MV-4-11 (cell line): Measurements from ENCODE around the gene HEXB.
"Not testable (repeated sequence)": the region's sequence is repeated elsewhere in the genome, so short reads cannot be mapped to it uniquely, and the experiment has no call there.

ENCODE experiments used
- DNase-seq: peaks from one replicate; lab custom pipeline; 2025; lab: John Stamatoyannopoulos, UW

The HEXB gene

DNA sequence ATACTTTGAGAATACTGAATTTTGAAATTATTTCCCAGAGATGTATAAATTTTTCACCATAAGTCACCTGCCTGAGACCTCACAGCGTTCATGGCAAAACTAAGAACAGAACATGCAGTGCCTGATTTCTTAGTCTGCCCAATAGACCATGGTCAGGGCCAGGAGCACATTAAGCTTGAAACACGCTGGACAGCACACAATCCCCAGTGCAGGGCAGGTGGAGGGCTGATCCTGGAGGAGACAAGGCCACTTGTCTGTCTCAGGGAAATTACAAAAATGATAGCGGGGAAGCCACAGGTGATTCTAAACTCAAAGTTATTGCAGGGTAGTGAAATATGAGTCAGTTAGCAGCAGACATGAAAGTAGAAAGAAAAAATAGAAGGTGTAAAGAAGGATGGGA, 25.9 kb upstream of the HEXB start:
- DNase-seq: no peak

- DNase-seq: no peak
These were observed 24.9 kb upstream of the HEXB start for GRCh38 chr5:74660140-74660539.

DNA sequence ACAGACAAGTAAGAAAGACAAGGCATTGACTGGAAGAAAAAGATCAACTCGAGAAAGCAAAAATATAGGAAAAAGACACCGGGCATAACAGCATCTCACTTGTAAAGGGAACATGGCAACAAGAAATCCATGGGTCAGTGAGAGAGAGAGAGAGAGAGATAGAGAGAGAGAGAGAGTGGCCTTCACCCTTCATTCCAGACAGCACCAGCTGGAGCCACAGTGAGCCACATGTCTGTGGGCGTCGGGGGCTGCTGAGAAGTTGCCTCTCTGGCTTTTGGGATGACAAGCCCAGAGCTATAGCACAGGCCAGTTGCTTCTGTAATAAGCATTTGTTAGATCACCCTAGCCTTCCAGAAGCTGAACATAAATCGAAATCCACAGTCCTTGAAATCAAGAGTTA, 24.2 kb upstream of the HEXB start:
- DNase-seq: no peak

DNA sequence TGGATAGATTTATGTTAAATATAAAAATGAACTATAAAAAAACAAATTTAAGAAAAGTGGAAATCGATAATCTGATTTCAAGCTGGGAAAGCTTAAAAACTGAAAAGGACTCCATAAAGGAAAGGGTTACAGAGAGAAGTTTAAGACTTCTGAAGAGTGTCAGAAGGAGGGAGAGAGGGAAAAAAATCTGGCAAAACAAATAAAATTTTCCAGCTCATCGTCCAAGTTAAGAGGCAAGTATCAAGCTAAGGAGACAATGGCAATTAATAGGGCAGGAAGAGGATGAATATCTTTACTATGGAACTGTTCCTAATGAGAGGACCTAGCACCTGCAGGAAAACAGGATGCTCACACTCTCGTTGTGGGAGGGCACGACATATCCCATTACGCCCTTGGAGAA, 20.5 kb upstream of the HEXB start:
- DNase-seq: no peak

GRCh38 chr5:74665273-74665672, 19.8 kb upstream of the HEXB start:
- no peak for DNase-seq

GRCh38 chr5:74665816-74666215, 19.2 kb upstream of the HEXB start:
- DNase-seq: no peak

DNA sequence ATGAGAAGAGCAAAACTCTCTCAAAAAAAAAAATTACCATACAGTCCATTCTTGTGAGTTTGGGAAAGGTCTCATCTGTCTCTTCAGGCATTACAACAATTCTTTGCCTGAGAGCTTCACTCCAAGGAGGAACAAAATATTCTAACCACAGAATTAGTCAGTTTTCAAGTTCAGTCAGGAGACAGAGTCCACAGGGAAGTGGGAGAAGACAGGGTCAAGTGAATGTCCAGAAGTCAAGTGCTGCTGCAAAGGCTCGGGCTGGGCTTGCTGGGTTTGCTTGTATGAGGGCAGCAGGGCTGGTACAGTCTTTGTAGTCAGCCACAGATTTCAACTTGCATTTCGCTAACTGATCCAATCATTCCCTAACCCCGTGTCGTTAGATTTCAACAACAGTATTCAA, 17.6 kb upstream of the HEXB start:
- peak; percentile 54 for DNase-seq

- DNase-seq: no peak
These were observed 15.2 kb upstream of the HEXB start for GRCh38 chr5:74669821-74670220.

- no peak for DNase-seq
These were observed 14.5 kb upstream of the HEXB start for GRCh38 chr5:74670396-74671038.

- no peak for DNase-seq
These were observed 12.7 kb upstream of the HEXB start for GRCh38 chr5:74672215-74672877.

DNA sequence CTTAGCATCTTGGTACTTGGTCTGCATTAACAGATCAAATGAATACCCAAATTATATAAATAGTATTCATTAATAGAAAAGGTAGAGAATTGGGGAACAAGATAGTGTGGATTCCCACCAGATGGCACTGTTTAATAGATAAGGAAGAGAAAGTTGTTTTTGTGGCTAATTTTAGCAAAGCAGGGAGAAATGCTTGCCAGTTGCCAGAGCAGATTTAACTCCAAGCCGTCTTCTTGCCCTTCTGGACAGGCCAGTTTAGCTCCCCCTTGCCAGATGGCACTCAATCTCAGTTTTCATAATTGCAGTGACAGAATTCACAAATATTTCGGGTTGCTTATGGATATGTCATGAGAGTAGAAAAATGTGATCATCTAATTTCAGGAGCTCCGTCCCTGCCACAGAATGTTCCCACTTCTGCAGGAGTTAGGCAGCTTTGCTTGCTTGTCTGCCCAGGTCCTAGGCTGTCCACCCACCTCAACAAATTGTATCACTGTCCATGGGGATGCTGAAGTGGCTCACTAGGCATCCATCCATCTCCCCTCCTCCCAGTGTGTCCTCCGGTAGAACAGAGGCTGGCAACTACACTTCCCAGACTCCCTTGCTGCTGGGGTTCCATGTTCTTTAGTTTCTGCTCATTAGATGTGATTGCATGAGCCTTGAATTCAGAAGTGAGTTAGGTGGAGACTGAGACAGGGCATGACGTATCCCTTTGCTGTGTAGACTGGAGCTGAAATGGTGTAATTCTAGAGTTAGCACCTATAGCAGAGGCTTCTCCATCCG, 11.8 kb upstream of the HEXB start:
- DNase-seq: peak; percentile 53

DNA sequence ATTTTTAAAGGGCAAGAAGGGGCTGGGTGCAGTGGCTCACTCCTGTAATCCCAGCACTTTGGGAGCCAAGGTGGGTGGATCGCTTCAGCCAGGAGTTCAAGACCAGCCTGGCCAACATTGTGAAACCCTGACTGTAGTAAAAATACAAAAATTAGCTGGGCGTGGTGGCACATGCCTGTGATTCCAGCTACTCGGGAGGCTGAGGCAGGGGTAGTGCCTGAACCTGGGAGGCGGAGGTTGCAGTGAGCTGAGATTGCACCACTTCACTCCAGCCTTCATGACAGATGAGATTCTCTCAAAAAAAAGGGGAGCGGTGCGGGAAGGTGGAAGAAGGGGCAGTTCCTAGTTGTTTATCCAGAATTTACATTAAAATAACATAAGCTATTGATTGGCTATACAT, 8.6 kb upstream of the HEXB start:
- not testable (repeated sequence) for DNase-seq

DNA sequence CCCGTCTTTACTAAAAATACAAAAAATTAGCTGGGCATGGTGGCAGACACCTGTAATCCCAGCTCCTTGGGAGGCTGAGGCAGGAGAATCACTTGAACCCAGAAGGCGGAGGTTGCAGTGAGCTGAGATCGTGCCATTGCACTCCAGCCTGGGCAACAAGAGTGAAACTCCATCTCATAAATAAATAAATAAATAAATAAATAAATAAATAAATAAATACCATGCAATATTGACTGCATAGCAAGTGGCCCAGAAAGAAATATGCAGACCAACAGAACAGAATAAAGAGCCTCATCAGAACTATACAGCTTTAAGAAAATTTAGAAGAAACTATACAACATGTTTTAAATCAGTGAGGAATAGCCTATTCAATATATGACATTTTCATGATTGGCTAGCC, 6.9 kb upstream of the HEXB start:
- DNase-seq: not testable (repeated sequence)

GRCh38 chr5:74679300-74679699, 5.7 kb upstream of the HEXB start:
- DNase-seq: not testable (repeated sequence)

GRCh38 chr5:74679966-74680365, 5.1 kb upstream of the HEXB start:
- no peak for DNase-seq

DNA sequence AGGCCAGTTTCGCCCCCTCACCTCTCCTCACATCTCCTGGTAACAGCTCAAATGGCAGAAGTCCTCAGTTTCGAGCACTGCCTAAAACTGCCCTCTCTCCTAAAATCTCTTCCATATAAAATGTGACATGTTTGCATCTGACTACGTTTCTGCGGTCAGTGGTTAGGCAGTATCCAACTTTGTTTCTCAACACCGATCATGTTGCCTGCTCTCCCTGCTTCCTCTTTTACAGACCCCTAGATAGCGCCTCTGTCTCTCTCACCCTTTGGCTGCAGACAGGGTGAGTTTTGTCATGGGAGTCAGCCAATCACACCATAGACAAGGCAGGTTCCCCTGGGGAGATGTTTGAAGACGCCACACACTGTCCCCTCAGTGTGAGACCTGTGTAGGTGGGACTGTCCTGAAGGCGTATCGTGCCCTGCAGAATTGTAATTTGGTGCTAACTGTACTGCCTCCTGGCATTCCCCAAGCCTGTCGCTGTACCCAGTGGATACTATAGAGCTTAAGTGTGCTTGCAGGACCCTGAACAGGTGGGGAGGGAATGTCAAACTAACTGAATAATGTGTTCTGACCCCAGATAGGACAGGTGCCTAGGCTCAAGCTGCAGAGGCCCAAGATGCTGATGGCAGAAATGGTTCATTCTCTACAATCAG, 1.1 kb downstream of the HEXB start:
- DNase-seq: no peak

DNA sequence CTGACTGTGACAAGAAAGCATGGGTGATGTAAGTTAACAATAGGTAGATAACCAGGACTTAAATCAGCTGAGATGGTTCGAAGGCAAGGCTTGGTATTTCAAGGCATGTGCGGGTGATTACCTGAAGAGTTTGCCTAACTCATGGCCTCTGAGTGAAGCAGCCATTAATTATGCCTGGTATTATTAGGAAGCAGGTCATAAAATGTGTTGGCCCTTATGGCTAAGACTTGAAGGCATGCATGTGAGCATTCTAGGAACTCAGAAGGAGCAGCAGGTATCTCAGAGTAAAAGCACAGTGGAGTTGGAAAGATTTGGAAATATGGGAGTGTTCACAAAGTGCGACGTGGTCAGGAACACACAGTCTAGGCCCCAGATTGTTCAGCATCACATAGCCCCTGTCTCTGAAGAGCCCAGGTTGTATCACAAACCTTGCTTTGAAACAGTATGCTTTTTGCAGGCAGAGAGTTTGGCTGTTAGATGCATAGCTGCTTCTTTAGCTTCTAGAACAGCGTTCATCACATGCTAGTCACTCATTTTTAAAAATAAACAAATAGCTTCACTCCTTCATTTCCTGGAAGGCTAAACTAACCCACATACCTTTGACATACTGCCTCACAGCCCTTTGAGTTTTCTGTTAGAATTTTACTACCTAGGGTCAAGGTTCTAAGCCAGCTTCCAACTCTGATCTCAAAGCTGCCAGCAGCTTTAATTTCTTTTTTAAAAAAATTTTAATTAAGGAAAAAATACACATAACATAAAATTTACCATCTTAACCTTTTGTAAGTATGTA, 2.1 kb downstream of the HEXB start:
- no peak for DNase-seq

GRCh38 chr5:74693191-74693590, 8.2 kb downstream of the HEXB start:
- DNase-seq: no peak

DNA sequence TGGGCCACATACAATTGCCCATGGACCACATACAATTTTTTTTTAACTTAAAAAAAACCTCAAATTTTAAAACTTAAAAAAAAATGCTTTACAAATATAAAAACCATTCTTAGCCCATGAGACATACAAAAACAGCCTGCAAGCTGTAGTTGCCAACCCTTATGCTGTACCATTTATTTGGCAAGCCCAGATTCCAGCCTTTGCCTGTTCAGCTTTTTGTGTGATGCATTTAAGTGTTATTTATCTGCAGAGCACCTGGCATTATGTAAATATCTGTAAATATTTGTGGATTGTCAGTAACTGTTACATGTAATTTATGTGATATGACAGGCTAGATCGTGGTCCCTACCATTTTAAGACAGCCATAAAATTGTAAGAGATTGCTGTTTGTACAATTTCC, 32.6 kb downstream of the HEXB start:
- no peak for DNase-seq

DNA sequence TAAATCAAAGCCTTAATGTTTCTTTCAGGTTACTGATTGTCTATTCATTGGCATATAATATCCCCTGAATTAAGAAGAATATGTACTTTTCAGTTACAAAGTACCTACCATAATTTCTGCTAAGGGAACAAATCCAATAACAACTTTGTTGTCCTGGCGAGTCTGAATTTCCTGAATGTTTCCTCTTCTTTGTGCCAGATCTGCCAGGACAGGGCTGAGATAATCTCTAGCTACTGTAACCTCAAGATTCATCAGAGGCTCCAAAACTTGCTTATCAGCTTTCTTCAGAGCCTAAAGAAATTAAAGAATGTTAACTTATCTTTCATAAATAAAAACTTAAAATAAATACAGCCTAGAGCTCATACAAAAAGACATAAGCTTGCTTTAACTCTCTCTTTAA, 37.2 kb downstream of the HEXB start:
- DNase-seq: no peak

DNA sequence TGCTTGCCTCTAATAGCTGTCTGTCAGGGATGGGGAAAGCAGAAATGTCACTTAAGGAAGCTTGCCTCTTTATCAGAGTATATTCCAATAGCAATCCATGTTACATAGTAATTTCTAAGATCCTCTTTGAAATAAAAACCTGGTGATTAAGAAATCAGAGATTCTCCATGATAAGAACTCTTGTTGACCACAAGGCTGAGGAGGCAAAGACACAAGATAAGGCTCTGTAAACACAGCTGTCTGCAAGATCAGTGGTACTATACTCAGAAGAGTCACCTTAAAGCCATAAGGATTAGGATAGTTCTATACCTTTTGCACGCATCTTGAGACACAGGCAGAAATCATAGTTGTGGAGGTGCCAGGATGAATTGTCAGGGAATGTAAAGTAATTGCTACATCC, 40.3 kb downstream of the HEXB start:
- no peak for DNase-seq

- no peak for DNase-seq
These were observed 51.7 kb downstream of the HEXB start for GRCh38 chr5:74736759-74737158.
